KOPT-K1 (cell line): Measurements from ENCODE around the gene C20orf144.
A peak's percentile ranks its signal among the peaks of the same experiment; 100 is the strongest.
"Not testable (repeated sequence)": the region's sequence is repeated elsewhere in the genome, so short reads cannot be mapped to it uniquely, and the experiment has no call there.

Source experiments
- H3K27ac ChIP-seq: fragments of 200-600 bp; sonication (generic); 2 replicates; pipeline ENCODE4 v1.5.1; 2016; ENCODE audit warnings: antibody characterized with exemption, mild to moderate bottlenecking, low read depth, low read length; ENCODE audit not compliant: poor library complexity, severe bottlenecking
- H3K36me3 ChIP-seq: fragments of 200-600 bp; sonication (generic); 2 replicates; pipeline ENCODE4 v1.5.1; 2017; ENCODE audit warnings: antibody characterized with exemption, mild to moderate bottlenecking, low read length, moderate library complexity; ENCODE audit not compliant: insufficient read depth
- H3K9me3 ChIP-seq: fragments of 200-600 bp; sonication (generic); 2 replicates; pipeline ENCODE4 v1.5.1; 2017; ENCODE audit warnings: antibody characterized with exemption, low read length, mild to moderate bottlenecking; ENCODE audit not compliant: insufficient read depth, poor library complexity, severe bottlenecking

C20orf144 gene

DNA sequence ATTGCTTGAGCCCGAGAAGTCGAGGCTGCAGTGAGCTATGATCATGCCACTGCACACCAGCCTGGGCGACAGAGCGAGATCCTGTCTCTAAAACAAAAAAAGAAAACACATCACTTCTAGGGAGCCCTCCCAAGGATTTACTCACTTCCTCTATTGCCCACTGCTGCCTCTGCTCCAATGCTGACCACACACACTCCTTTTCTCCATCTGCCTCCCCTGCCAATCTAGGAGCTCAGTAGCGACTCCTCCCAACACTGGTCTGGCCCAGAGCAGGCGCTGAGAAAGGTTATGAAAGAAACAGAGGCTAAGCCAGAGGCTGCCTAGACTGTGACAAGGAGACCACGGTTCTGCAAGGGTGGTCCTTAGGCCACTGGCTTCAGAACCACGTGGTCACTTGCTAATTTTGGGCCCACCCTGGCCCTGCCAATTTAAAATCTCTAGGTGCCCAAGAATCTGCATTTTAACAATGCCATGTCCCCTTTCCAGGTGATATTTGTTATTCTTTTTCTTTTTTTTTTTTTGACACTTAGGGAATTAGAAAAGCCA lies 25.3 kb downstream of the C20orf144 start:
- H3K27ac ChIP-seq = no peak overlapping the region
- peaks cover 20% of the 10 kb centered on the region for H3K36me3 ChIP-seq
- H3K9me3 ChIP-seq = no peaks in the 10 kb centered on the region

- Histone ChIP-seq H3K27ac (no peak overlapping the region), H3K36me3 (peaks cover 11% of the 10 kb centered on the region), H3K9me3 (no peaks in the 10 kb centered on the region)
These were observed 26.1 kb downstream of the C20orf144 start for GRCh38 chr20:33687993-33688937.

- Histone ChIP-seq H3K36me3 (peaks cover 6% of the 10 kb centered on the region; the same call in 1 of the 2 replicates), H3K9me3 (no peaks in the 10 kb centered on the region), H3K27ac (peak overlapping the region; percentile 45)
These were observed 26.9 kb downstream of the C20orf144 start for GRCh38 chr20:33688938-33689424.

- peaks cover under 1% of the 10 kb centered on the region; the same call in 1 of the 2 replicates for H3K36me3 ChIP-seq
- peak overlapping the region; percentile 45 for H3K27ac ChIP-seq
- H3K9me3 ChIP-seq = no peaks in the 10 kb centered on the region
These were observed 27.4 kb downstream of the C20orf144 start for GRCh38 chr20:33689493-33689892.

GRCh38 chr20:33689973-33690372 lies 27.8 kb downstream of the C20orf144 start:
- Histone ChIP-seq H3K27ac (peak overlapping the region; percentile 45), H3K9me3 (no peaks in the 10 kb centered on the region), H3K36me3 (no peaks in the 10 kb centered on the region)

GRCh38 chr20:33693289-33693688 lies 31.2 kb downstream of the C20orf144 start:
- H3K9me3 ChIP-seq = no peaks in the 10 kb centered on the region
- H3K27ac ChIP-seq = no peak overlapping the region
- no peaks in the 10 kb centered on the region for H3K36me3 ChIP-seq

GRCh38 chr20:33693741-33694638 lies 31.9 kb downstream of the C20orf144 start:
- H3K27ac ChIP-seq = no peak overlapping the region
- H3K36me3 ChIP-seq = no peaks in the 10 kb centered on the region
- H3K9me3 ChIP-seq = no peaks in the 10 kb centered on the region

DNA sequence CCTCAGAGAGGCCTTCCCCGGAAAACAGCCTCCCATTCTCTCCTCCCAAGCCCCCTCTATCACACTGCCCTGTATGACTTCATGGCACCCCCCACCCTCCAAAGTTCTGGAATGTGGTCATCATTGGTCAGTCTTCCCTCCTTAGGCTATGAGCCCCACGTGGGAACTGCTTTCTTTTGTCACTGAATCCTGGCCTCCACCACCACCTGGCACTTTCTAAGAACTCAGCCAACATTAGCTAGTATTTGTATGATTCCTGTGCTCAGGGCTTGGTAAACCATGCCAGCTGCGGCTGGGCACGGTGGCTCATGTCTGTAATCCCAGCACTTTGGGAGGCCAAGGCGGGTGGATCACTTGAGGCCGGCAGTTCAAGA lies 32.5 kb downstream of the C20orf144 start:
- no peaks in the 10 kb centered on the region for H3K9me3 ChIP-seq
- no peak overlapping the region for H3K27ac ChIP-seq
- H3K36me3 ChIP-seq = no peaks in the 10 kb centered on the region

DNA sequence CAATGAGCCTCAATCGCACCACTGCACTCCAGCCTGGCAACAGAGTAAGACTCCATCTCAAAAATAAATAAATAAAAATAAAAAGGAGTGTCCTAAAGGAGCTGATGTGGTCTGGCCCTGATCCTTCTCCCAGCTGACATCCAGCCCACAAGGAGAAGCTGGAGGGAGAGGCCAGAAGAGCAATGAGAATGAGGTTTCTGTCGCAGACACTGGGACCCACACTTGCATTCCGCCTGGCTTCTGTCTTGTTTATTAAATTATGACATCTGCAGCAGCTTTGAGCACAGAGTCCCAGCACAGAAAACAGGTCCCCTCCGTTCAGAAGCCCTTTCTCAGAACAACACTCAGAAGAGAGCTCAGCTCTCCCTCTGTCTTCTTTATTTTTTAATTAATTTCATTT lies 34.3 kb downstream of the C20orf144 start:
- H3K27ac ChIP-seq = no peak overlapping the region
- H3K9me3 ChIP-seq = peaks cover 8% of the 10 kb centered on the region
- H3K36me3 ChIP-seq = no peaks in the 10 kb centered on the region

DNA sequence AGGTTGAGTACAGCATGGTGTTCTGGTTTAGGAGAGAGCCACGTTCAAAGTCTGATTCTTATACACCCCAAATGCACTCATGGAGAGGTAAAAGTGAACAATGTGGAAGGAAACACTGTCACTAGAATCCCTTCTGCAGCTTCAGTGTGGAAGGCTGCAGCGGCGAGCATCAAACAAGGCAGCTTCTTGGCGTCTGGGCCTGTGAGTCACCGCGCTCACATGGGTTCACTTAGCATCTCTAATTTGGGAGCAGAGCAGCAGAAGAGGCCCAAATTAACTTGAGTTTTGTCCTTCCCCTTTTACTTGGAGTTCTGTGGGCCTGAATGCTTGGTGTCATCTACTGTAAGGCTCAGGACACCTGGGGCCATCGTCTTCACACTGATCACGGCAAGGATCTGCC lies 35.0 kb downstream of the C20orf144 start:
- Histone ChIP-seq H3K9me3 (peaks cover 13% of the 10 kb centered on the region), H3K27ac (no peak overlapping the region), H3K36me3 (no peaks in the 10 kb centered on the region)

DNA sequence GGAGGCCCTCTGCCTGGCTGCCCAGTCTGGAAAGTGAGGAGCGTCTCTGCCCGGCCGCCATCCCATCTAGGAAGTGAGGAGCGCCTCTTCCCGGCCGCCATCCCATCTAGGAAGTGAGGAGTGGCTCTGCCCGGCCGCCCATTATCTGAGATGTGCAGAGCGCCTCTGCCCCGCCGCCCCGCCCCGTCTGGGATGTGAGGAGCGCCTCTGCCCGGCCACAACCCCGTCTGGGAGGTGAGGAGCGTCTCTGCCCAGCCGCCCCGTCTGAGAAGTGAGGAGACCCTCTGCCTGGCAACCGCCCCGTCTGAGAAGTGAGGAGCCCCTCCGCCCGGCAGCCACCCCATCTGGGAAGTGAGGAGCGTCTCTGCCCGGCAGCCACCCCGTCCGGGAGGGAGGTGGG lies 36.8 kb downstream of the C20orf144 start:
- H3K27ac ChIP-seq, H3K36me3 ChIP-seq: not testable (repeated sequence)
- peaks cover 13% of the 10 kb centered on the region for H3K9me3 ChIP-seq

DNA sequence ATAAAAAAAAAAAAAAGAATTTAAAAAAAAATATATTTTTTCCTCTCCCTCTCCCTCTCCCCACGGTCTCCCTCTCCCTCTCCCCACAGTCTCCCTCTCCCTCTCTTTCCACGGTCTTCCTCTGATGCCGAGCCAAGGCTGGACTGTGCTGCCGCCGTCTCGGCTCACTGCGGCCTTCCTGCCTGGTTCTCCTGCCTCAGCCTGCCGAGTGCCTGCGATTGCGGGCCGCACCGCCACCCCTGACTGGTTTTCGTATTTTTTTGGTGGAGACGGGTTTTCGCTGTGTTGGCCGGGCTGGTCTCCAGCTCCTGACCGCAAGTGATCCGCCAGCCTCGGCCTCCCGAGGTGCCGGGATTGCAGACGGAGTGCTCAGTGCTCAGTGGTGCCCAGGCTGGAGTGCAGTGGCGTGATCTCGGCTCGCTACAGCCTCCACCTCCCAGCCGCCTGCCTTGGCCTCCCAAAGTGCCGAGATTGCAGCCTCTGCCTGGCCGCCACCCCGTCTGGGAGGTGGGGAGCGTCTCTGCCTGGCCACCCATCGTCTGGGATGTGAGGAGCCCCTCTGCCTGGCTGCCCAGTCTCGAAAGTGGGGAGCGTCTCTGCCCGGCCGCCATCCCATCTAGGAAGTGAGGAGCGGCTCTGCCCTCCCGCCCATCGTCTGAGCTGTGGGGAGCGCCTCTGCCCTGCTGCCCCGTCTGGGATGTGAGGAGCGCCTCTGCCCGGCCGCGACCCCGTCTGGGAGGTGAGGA lies 38.7 kb downstream of the C20orf144 start:
- H3K9me3 ChIP-seq = peaks cover 13% of the 10 kb centered on the region
- not testable (repeated sequence) for H3K27ac ChIP-seq

GRCh38 chr20:33701629-33702450 lies 39.7 kb downstream of the C20orf144 start:
- no peak overlapping the region for H3K27ac ChIP-seq
- peaks cover 18% of the 10 kb centered on the region for H3K36me3 ChIP-seq
- H3K9me3 ChIP-seq = peaks cover 13% of the 10 kb centered on the region

More for the DNA sequence above, 38.7 kb downstream of the C20orf144 start:
- H3K36me3 ChIP-seq = not testable (repeated sequence)

GRCh38 chr20:33702861-33703260 lies 40.7 kb downstream of the C20orf144 start:
- Histone ChIP-seq H3K27ac (no peak overlapping the region), H3K36me3 (peaks cover 28% of the 10 kb centered on the region), H3K9me3 (peaks cover 13% of the 10 kb centered on the region)
